AG08395 (cell line): ENCODE data around the gene ZCCHC17.
"Not testable (repeated sequence)": the region's sequence is repeated elsewhere in the genome, so short reads cannot be mapped to it uniquely, and the experiment has no call there.

Experiments used
- DNase-seq: peaks from one replicate; pipeline ENCODE4 v3.0.0; 2012; ENCODE audit warnings: mixed read lengths, low spot score

ZCCHC17 gene

GRCh38 chr1:31370565-31370964 is 73.7 kb downstream of the ZCCHC17 start:
- no peak for DNase-seq

GRCh38 chr1:31371121-31371959 is 74.5 kb downstream of the ZCCHC17 start:
- no peak for DNase-seq

- DNase-seq = no peak
Measured at GRCh38 chr1:31372051-31372450, 75.2 kb downstream of the ZCCHC17 start.

- DNase-seq = no peak
Measured at GRCh38 chr1:31372751-31373055, 75.9 kb downstream of the ZCCHC17 start.

- peak; percentile 66 for DNase-seq
Measured at GRCh38 chr1:31373056-31373896, 76.4 kb downstream of the ZCCHC17 start, which contains the start of gene FABP3. TSS of gene FABP3 (minus strand) at chr1:31373076. CDS start at chr1:31373014, 62 bp downstream.

GRCh38 chr1:31373897-31374486 is 77.2 kb downstream of the ZCCHC17 start:
- no peak for DNase-seq

GRCh38 chr1:31374511-31375196 is 77.8 kb downstream of the ZCCHC17 start:
- DNase-seq = no peak

- DNase-seq = peak; percentile 98
Measured at GRCh38 chr1:31376375-31377134, 79.7 kb downstream of the ZCCHC17 start.

GRCh38 chr1:31377364-31377863 is 80.6 kb downstream of the ZCCHC17 start:
- DNase-seq = no peak

GRCh38 chr1:31378001-31378400 is 81.2 kb downstream of the ZCCHC17 start:
- no peak for DNase-seq

- no peak for DNase-seq
Measured at GRCh38 chr1:31380181-31380580, 83.3 kb downstream of the ZCCHC17 start.

GRCh38 chr1:31381394-31382294 is 84.8 kb downstream of the ZCCHC17 start:
- DNase-seq = no peak

GRCh38 chr1:31382379-31382989 is 85.7 kb downstream of the ZCCHC17 start:
- DNase-seq = no peak

- no peak for DNase-seq
Measured at GRCh38 chr1:31383967-31384366, 87.1 kb downstream of the ZCCHC17 start.

GRCh38 chr1:31386576-31387243 is 89.9 kb downstream of the ZCCHC17 start:
- DNase-seq = not testable (repeated sequence)

- DNase-seq = no peak
Measured at GRCh38 chr1:31387612-31388011, 90.8 kb downstream of the ZCCHC17 start.

- no peak for DNase-seq
Measured at GRCh38 chr1:31389616-31390015, 92.8 kb downstream of the ZCCHC17 start.

- no peak for DNase-seq
Measured at GRCh38 chr1:31390071-31390470, 93.2 kb downstream of the ZCCHC17 start.

GRCh38 chr1:31393463-31393862 is 96.6 kb downstream of the ZCCHC17 start:
- no peak for DNase-seq
